ENCODE measurements around the gene NCOA6.

- TF ChIP-seq GATA3 (IDR thresholded peaks at IDR 0.05; ENCODE audit: low read depth, low read length) (no peak), GATA2 (IDR thresholded peaks at IDR 0.05; ENCODE audit: low read depth, low read length) (no peak)
Observed at GRCh38 chr20:34771680-34772081, 53.8 kb downstream of the NCOA6 start.
